ENCODE results near the gene CDC42BPB.
"Not testable (repeated sequence)": the region's sequence is repeated elsewhere in the genome, so short reads cannot be mapped to it uniquely, and the experiment has no call there.

Gene CDC42BPB

GRCh38 chr14:103066399-103066798 lies 9.1 kb upstream of the CDC42BPB start:
- no peak for TF ChIP-seq JUND (IDR thresholded peaks at IDR 0.05; ENCODE audit: low read depth)
- no peak for DNase-seq (ENCODE audit: low read depth in 1 of 2, low spot score in 1 of 2)
- in situ Hi-C loops (cut with HindIII; ENCODE audit: low pct_unique_long_range_greater_than_20kb, low sequenced_read_pairs), result no loop called here

GRCh38 chr14:103065861-103066260 lies 8.5 kb upstream of the CDC42BPB start:
- no peak for DNase-seq (ENCODE audit: low read depth in 1 of 2, low spot score in 1 of 2)
- in situ Hi-C loops (cut with HindIII; ENCODE audit: low pct_unique_long_range_greater_than_20kb, low sequenced_read_pairs), result no loop called here
- TF ChIP-seq JUND (IDR thresholded peaks at IDR 0.05; ENCODE audit: low read depth), result no peak

- no peak for DNase-seq (ENCODE audit: low read depth in 1 of 2, low spot score in 1 of 2)
- in situ Hi-C loops (cut with HindIII; ENCODE audit: low pct_unique_long_range_greater_than_20kb, low sequenced_read_pairs), result no loop called here
- TF ChIP-seq JUND (IDR thresholded peaks at IDR 0.05; ENCODE audit: low read depth), result no peak
Observed at GRCh38 chr14:103064978-103065377, 7.6 kb upstream of the CDC42BPB start.

GRCh38 chr14:103064436-103064835 lies 7.1 kb upstream of the CDC42BPB start:
- TF ChIP-seq JUND (IDR thresholded peaks at IDR 0.05; ENCODE audit: low read depth), result no peak
- peak in 1 of 2 experiments; percentile 52 for DNase-seq (ENCODE audit: low read depth in 1 of 2, low spot score in 1 of 2)
- in situ Hi-C loops (cut with HindIII; ENCODE audit: low pct_unique_long_range_greater_than_20kb, low sequenced_read_pairs), result no loop called here

GRCh38 chr14:103061482-103061976 lies 4.2 kb upstream of the CDC42BPB start:
- TF ChIP-seq JUND (IDR thresholded peaks at IDR 0.05; ENCODE audit: low read depth), result no peak
- in situ Hi-C loops (cut with HindIII; ENCODE audit: low pct_unique_long_range_greater_than_20kb, low sequenced_read_pairs), result no loop called here
- DNase-seq (ENCODE audit: low read depth in 1 of 2, low spot score in 1 of 2), result no peak

GRCh38 chr14:103059556-103059955 lies 2.2 kb upstream of the CDC42BPB start:
- in situ Hi-C loops (cut with HindIII; ENCODE audit: low pct_unique_long_range_greater_than_20kb, low sequenced_read_pairs), result no loop called here
- no peak for DNase-seq (ENCODE audit: low read depth in 1 of 2, low spot score in 1 of 2)
- TF ChIP-seq JUND (IDR thresholded peaks at IDR 0.05; ENCODE audit: low read depth), result no peak

- TF ChIP-seq JUND (IDR thresholded peaks at IDR 0.05; ENCODE audit: low read depth), result no peak
- peak in 1 of 2 experiments; percentile 37 for DNase-seq (ENCODE audit: low read depth in 1 of 2, low spot score in 1 of 2)
- in situ Hi-C loops (cut with HindIII; ENCODE audit: low pct_unique_long_range_greater_than_20kb, low sequenced_read_pairs), result no loop called here
Observed at GRCh38 chr14:103058164-103059055, 1.1 kb upstream of the CDC42BPB start.

- DNase-seq (ENCODE audit: low read depth in 1 of 2, low spot score in 1 of 2), result peak in 1 of 2 experiments; percentile 29
- in situ Hi-C loops (cut with HindIII; ENCODE audit: low pct_unique_long_range_greater_than_20kb, low sequenced_read_pairs), result no loop called here
- TF ChIP-seq JUND (IDR thresholded peaks at IDR 0.05; ENCODE audit: low read depth), result no peak
Observed at GRCh38 chr14:103057028-103057371, 349 bp downstream of the CDC42BPB start.

GRCh38 chr14:103056322-103057027 lies 874 bp downstream of the CDC42BPB start:
- in situ Hi-C loops (cut with HindIII; ENCODE audit: low pct_unique_long_range_greater_than_20kb, low sequenced_read_pairs), result no loop called here
- TF ChIP-seq JUND (IDR thresholded peaks at IDR 0.05; ENCODE audit: low read depth), result no peak
- DNase-seq (ENCODE audit: low read depth in 1 of 2, low spot score in 1 of 2), result peak in 1 of 2 experiments; percentile 27

- no peak for TF ChIP-seq JUND (IDR thresholded peaks at IDR 0.05; ENCODE audit: low read depth)
- no peak for DNase-seq (ENCODE audit: low read depth in 1 of 2, low spot score in 1 of 2)
- in situ Hi-C loops (cut with HindIII; ENCODE audit: low pct_unique_long_range_greater_than_20kb, low sequenced_read_pairs), result no loop called here
Observed at GRCh38 chr14:103055695-103056094, 1.7 kb downstream of the CDC42BPB start.

GRCh38 chr14:103052407-103052806 lies 4.9 kb downstream of the CDC42BPB start:
- in situ Hi-C loops (cut with HindIII; ENCODE audit: low pct_unique_long_range_greater_than_20kb, low sequenced_read_pairs), result no loop called here
- TF ChIP-seq JUND (IDR thresholded peaks at IDR 0.05; ENCODE audit: low read depth), result no peak
- no peak for DNase-seq (ENCODE audit: low read depth in 1 of 2, low spot score in 1 of 2)

GRCh38 chr14:103050935-103051334 lies 6.4 kb downstream of the CDC42BPB start:
- in situ Hi-C loops (cut with HindIII; ENCODE audit: low pct_unique_long_range_greater_than_20kb, low sequenced_read_pairs), result no loop called here
- no peak for DNase-seq (ENCODE audit: low read depth in 1 of 2, low spot score in 1 of 2)
- no peak for TF ChIP-seq JUND (IDR thresholded peaks at IDR 0.05; ENCODE audit: low read depth)

GRCh38 chr14:103047453-103047852 lies 9.9 kb downstream of the CDC42BPB start:
- in situ Hi-C loops (cut with HindIII; ENCODE audit: low pct_unique_long_range_greater_than_20kb, low sequenced_read_pairs), result not testable (repeated sequence)

More at GRCh38 chr14:103047453-103047852, 9.9 kb downstream of the CDC42BPB start:
- not testable (repeated sequence) for DNase-seq (ENCODE audit: low read depth in 1 of 2, low spot score in 1 of 2)

Measured in T47D (cell line).